ENCODE results near the gene DOLPP1. TPM values are rescaled to one million over a fixed set of nuclear protein-coding genes. Genes with fewer than 3 reads are reported as not detected.

The DOLPP1 gene
- total and polyA plus RNA-seq, 2 of the 13 experiments (the other 11 are each of a cell fraction or from before 2014, with no cell fraction given), result 21.0 to 34.1 TPM

GRCh38 chr9:129038109-129038852 lies 42.6 kb upstream of the DOLPP1 start (continued):
- TF ChIP-seq IRX3 (CRISPR knock-in tag; IDR thresholded peaks at IDR 0.05; ENCODE audit: borderline replicate concordance, low read depth) (no peak), MEIS1 (CRISPR knock-in tag; IDR thresholded peaks at IDR 0.05; ENCODE audit: borderline replicate concordance) (no peak), ZNF788 (CRISPR knock-in tag; IDR thresholded peaks at IDR 0.05; ENCODE audit: borderline replicate concordance) (no peak), JUND (CRISPR knock-in tag; IDR thresholded peaks at IDR 0.05) (no peak), MTA1 (CRISPR knock-in tag; IDR thresholded peaks at IDR 0.05; ENCODE audit: borderline replicate concordance) (0 out of 2 replicates have a peak, but pooled peaks have one; percentile 13), ZNF547 (CRISPR knock-in tag; IDR thresholded peaks at IDR 0.05) (no peak), SMC3 (IDR thresholded peaks at IDR 0.05; ENCODE audit: low read length) (no peak), FOXM1 (CRISPR knock-in tag; IDR thresholded peaks at IDR 0.05) (no peak), PAXIP1 (CRISPR knock-in tag; conservative IDR thresholded peaks at IDR 0.05) (peak; percentile 77), NFKB2 (CRISPR knock-in tag; IDR thresholded peaks at IDR 0.05; ENCODE audit: borderline replicate concordance) (no peak), NR2F2 (IDR thresholded peaks at IDR 0.05; ENCODE audit: borderline replicate concordance, low read depth) (no peak), ZNF639 (CRISPR knock-in tag; conservative IDR thresholded peaks at IDR 0.05) (no peak), GZF1 (CRISPR knock-in tag; IDR thresholded peaks at IDR 0.05) (no peak), REPIN1 (CRISPR knock-in tag; IDR thresholded peaks at IDR 0.05; ENCODE audit: borderline replicate concordance, low read depth) (no peak), CC2D1A (CRISPR knock-in tag; IDR thresholded peaks at IDR 0.05) (no peak), ZNF614 (CRISPR knock-in tag; IDR thresholded peaks at IDR 0.05; ENCODE audit: borderline replicate concordance) (no peak), BRCA1 (CRISPR knock-in tag; IDR thresholded peaks at IDR 0.05) (no peak), EHMT2 (IDR thresholded peaks at IDR 0.05; ENCODE audit: borderline replicate concordance, low read depth, low read length) (no peak), TGIF2 (CRISPR knock-in tag; IDR thresholded peaks at IDR 0.05) (0 out of 2 replicates have a peak, but pooled peaks have one; percentile 34), ZNF839 (CRISPR knock-in tag; IDR thresholded peaks at IDR 0.05; ENCODE audit: borderline replicate concordance) (no peak), MLLT10 (CRISPR knock-in tag; IDR thresholded peaks at IDR 0.05) (no peak), ZNF878 (CRISPR knock-in tag; IDR thresholded peaks at IDR 0.05) (no peak), ZNF441 (CRISPR knock-in tag; IDR thresholded peaks at IDR 0.05; ENCODE audit: borderline replicate concordance) (no peak), ELF4 (CRISPR knock-in tag; IDR thresholded peaks at IDR 0.05; ENCODE audit: borderline replicate concordance) (no peak), HDAC2 (CRISPR knock-in tag; IDR thresholded peaks at IDR 0.05) (no peak), CENPT (CRISPR knock-in tag; IDR thresholded peaks at IDR 0.05; ENCODE audit: low read depth) (no peak), ATM (IDR thresholded peaks at IDR 0.05; ENCODE audit: borderline replicate concordance) (no peak), NCOA1 (CRISPR knock-in tag; IDR thresholded peaks at IDR 0.05) (no peak)

All from HepG2 (cell line).